GM12874 (cell line): ENCODE results near the gene ALDH9A1.

ENCODE experiments used
- TF ChIP-seq, protein P1 (sequence below): IDR thresholded peaks from 2 replicates; pipeline ENCODE4 v1.5.1; 2011; ENCODE audit warnings: low read depth, mild to moderate bottlenecking, control low read depth, low read length, moderate library complexity; ENCODE audit not compliant: insufficient read depth

Gene ALDH9A1

DNA sequence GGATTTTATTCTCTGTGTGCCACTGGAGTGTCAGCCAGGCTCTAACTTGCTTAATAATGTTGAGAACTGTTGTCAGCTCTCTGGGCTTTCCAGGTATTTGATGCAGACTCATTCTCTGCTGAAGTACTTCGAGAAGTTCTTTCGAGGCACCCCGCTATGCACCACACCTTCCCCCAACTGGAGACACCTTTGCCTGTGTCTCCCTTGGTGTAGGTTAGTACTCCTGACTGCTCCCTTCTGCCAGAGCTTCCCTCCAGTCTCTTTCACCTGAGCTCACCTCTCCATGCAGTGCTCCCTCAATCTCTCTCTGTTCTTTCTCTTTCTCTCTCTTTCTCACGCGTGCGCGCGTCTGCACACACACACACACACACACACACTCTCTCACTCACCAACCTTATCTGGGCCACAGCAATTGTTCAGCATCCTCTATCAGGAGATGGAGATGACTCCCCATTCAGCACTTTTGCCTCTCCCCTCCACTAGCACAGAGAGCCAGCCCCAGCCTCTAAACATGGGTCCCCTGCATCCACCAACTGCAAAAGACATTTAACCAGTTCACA lies 81.3 kb downstream of the ALDH9A1 start:
- TF ChIP-seq, protein P1, sequence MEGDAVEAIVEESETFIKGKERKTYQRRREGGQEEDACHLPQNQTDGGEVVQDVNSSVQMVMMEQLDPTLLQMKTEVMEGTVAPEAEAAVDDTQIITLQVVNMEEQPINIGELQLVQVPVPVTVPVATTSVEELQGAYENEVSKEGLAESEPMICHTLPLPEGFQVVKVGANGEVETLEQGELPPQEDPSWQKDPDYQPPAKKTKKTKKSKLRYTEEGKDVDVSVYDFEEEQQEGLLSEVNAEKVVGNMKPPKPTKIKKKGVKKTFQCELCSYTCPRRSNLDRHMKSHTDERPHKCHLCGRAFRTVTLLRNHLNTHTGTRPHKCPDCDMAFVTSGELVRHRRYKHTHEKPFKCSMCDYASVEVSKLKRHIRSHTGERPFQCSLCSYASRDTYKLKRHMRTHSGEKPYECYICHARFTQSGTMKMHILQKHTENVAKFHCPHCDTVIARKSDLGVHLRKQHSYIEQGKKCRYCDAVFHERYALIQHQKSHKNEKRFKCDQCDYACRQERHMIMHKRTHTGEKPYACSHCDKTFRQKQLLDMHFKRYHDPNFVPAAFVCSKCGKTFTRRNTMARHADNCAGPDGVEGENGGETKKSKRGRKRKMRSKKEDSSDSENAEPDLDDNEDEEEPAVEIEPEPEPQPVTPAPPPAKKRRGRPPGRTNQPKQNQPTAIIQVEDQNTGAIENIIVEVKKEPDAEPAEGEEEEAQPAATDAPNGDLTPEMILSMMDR: no peak

- TF ChIP-seq, protein P1: no peak
Observed at GRCh38 chr1:165616054-165616612, 82.2 kb downstream of the ALDH9A1 start.
